ENCODE measurements around the gene CFDP1.
"Not testable (repeated sequence)": the region's sequence is repeated elsewhere in the genome, so short reads cannot be mapped to it uniquely, and the experiment has no call there.

CFDP1 gene

GRCh38 chr16:75273054-75273925 is 160.0 kb downstream of the CFDP1 start:
- TF ChIP-seq CTCF (IDR thresholded peaks at IDR 0.05; ENCODE audit: extremely low read depth, missing control alignments), result no peak
- no peak for DNase-seq (ENCODE audit: low spot score)

- DNase-seq (ENCODE audit: low spot score), result not testable (repeated sequence)
Observed at GRCh38 chr16:75272629-75273028, 160.7 kb downstream of the CFDP1 start.

GRCh38 chr16:75272097-75272551 is 161.2 kb downstream of the CFDP1 start:
- TF ChIP-seq CTCF (IDR thresholded peaks at IDR 0.05; ENCODE audit: extremely low read depth, missing control alignments), result no peak
- no peak for DNase-seq (ENCODE audit: low spot score)

- TF ChIP-seq CTCF (IDR thresholded peaks at IDR 0.05; ENCODE audit: extremely low read depth, missing control alignments), result no peak
- DNase-seq (ENCODE audit: low spot score), result no peak
Observed at GRCh38 chr16:75271441-75272096, 161.7 kb downstream of the CFDP1 start.

- not testable (repeated sequence) for DNase-seq (ENCODE audit: low spot score)
Observed at GRCh38 chr16:75269358-75269757, 163.9 kb downstream of the CFDP1 start.

GRCh38 chr16:75267631-75268264 is 165.6 kb downstream of the CFDP1 start:
- no peak for TF ChIP-seq CTCF (IDR thresholded peaks at IDR 0.05; ENCODE audit: extremely low read depth, missing control alignments)
- no peak for DNase-seq (ENCODE audit: low spot score)

- DNase-seq (ENCODE audit: low spot score), result no peak
- no peak for TF ChIP-seq CTCF (IDR thresholded peaks at IDR 0.05; ENCODE audit: extremely low read depth, missing control alignments)
Observed at GRCh38 chr16:75266738-75267630, 166.3 kb downstream of the CFDP1 start.
